GM18868 (cell line): Measurements from ENCODE around the gene PRXL2A.
A peak's percentile ranks its signal among the peaks of the same experiment; 100 is the strongest.

Experiments
- ATAC-seq: cut with Tn5 transposase; IDR thresholded peaks from one replicate; pipeline ENCODE4 v1.9.1; 2021; ENCODE audit warnings: mild to moderate bottlenecking, moderate library complexity; ENCODE audit not compliant: unreplicated experiment

PRXL2A gene

DNA sequence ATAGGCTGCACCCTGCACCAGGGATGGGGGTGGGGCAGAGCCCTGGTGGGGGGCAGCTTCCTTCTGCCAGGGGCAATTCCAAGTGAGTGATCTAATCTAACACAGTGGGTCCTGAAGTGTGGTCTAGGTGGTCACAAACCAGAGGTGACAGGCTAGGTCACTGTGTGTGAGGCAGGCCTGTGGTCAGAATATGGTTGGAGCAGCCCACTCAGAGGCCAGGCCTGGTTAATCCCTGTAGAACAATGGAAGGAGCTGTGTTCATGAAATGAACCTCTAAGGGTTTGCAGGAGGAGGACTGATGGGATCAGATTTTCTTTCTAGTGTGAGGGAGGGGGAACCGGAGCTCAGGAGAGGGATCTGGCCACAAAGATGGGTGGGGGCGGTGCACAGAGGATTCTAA is 35.8 kb downstream of the PRXL2A start:
- no peak for ATAC-seq

- ATAC-seq = peak; percentile 71
Observed at GRCh38 chr10:80444646-80445319, 36.4 kb downstream of the PRXL2A start.

DNA sequence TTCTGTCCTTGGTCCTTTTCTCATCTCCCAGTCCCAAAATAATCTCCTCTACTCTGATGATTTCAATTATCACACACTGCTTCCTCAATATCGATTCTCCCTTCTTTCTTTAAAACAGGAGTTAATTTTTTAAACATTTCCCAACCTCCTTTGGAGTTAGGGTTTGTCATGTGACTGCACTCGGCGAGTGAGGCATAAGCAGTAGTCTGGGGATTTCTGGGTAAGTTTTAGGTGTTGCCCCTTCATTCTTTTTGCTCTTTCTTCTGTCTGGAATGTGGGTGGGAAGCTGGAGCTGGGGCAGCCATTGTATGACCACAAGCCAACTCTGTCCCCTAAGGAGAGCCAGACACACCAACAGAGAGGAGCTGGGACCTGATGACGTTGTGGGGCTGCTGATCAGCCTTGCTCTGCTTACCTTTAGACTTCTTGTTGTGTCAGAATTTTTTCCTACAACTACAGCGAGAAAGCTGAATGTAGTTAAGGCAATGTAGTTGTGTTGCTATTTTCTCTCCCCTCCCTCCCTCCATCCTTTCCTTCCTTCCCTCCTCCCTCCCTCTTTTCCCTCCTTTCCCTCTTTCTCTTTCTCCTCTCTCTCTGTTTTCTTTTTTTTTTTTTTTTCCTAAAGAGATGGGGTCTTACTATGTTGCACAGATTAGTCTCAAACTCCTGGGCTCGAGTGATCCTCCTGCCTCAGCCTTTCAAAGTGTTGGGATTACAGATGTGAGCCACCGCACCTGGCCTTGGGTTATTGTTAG is 39.3 kb downstream of the PRXL2A start:
- ATAC-seq = no peak

GRCh38 chr10:80448209-80448942 is 40.0 kb downstream of the PRXL2A start:
- ATAC-seq = no peak

- ATAC-seq = no peak
Observed at GRCh38 chr10:80449520-80449919, 41.2 kb downstream of the PRXL2A start.

GRCh38 chr10:80451132-80451531 is 42.8 kb downstream of the PRXL2A start:
- ATAC-seq = no peak

DNA sequence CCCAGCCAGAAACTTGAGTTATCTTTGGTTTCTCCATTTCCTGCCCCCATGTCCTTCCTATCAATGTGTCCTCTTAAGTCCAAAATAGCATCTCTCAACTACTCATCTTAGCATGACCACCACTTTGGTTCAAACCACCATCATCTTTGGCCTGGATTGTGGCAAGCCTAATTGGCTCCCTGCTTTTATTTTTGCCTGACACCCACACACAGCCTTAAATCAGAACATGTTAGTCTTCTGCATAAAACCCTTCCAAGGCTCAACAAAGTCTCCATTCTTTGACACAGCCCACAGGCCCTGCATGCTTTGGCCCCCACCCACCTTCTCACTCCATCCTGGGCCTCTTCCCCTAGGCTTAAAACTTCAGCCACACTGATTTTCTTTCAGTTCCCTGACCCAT is 43.7 kb downstream of the PRXL2A start:
- no peak for ATAC-seq

GRCh38 chr10:80452640-80453039 is 44.3 kb downstream of the PRXL2A start:
- no peak for ATAC-seq

DNA sequence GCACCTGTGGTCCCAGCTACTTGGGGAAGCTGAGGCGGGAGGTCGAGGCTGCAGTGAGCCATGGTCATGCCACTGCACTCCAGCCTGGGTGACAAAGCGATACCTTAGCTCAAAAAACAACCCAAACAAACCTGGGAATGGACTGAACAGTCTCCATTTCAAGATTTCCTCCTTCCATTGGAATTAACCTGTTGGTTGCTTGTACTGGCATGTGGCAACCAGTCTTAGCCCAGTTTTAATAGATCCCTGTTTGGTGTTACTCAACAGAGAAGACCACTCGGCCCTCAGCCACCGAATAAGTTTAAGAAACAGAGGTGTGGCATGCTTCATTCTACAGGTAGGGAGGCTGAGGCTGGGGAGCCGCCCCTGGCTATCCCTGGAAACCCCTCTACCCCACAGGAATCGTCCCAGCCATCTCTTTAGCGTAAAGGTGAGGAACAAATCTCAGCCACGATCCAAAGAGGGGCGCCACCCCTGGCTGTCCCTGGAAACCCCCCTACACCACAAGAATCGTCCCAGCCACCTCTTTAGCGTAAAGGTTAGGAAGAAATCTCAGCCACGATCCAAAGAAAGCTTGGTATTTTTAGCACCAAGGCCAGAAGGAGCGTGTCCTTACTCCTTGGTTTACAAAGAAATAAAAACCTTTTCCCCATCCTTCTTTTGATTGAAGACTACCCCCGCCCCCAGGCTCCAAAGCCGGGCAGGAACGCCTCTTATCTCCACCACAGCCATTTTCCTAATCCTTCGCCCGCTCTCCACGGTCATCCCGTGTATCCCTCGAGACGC is 44.9 kb downstream of the PRXL2A start:
- ATAC-seq = no peak

- ATAC-seq = peak; percentile 63
Observed at GRCh38 chr10:80453842-80454512, 45.6 kb downstream of the PRXL2A start, which contains the start of gene TSPAN14. TSPAN14 (plus strand) TSS chr10:80454310; CDS start chr10:80489234, 34,924 bp downstream.

DNA sequence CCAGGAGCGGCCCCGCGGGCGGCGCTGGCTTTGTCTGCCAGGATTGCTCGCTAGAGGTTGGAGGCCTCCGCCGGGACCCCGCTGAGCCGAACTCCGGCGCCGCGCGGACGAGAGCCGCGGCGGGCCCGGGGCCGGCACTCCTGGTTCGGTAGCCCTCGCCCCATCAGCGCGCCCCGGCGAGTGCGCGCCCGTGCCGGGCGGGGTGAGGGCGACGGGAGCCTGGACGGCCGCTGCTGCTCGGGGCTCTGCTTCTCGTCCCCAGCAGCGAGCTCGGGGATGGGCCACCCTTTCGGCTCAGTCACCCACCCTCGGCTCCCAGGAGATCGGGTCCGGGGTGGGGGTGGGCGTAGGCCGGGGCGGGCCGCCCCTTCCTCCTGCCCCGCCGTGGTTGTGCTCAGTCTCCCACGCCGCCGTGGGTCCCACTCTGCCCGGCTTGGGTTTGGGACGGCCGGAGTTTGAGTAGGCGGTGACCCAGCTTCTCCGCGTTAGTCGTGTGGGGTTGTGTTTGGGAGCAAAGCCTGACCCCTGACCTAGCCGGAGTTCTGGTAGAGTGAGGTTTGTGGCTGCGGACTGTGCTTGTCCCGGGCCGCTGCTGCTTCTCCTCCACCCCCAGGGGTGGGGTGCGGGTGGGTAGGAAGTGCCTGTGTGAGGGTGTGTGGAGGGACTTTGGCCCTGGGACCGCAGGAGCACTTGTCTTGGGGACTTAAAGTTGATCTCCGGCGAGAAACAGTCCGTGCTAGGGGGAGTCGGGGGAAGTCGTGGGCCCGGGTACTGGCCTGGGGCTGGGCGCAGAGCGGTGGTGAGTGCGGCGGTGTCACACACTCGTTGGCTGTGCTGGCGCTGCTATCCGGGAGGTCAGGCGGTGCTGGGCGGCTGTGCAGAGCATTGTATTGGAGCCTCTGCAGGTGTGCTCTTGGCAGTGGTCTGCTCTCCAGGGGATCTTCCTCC is 46.4 kb downstream of the PRXL2A start:
- peak; percentile 7 for ATAC-seq

DNA sequence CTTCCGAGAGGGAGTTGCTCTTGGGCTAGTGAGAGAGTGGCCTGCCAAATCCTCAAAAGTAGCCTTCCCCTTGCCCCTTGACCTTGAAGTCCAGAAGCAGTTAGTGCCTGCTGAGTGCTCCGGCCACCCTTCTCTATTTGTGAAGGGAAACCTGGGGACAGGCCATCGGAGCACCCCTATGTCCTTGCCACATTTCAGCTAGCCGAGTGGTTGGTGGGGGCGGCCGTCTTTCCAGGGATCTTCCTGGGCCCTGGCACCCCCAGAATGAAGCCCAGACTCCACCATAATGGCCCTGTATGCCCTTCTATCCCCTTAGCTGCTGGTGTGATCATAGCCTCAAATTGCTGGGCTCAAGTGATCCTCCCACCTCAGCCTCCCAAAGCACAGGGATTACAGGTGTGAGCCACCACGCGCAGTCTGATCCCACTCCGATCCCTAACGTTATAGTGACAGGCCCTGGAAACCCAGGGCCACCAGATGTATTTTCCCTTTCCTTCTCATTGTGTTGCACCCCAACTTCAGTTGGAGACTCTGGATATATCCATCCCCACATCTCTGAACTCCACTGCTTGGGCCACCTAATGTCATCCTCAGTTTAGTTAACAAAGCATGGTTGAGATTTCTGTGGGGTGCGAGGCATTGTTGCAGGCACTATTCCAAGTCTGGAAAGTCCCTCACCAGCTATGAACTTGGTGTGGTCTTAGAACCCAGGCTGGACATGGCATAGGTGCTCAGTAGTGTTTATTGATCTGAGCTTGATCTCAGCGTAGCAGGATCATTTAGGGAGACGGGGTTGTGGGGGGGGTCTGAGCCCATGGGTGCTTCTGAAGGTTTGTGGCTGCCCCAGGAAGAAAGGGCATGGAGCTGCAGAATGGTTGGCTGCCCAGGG is 47.4 kb downstream of the PRXL2A start:
- no peak for ATAC-seq

DNA sequence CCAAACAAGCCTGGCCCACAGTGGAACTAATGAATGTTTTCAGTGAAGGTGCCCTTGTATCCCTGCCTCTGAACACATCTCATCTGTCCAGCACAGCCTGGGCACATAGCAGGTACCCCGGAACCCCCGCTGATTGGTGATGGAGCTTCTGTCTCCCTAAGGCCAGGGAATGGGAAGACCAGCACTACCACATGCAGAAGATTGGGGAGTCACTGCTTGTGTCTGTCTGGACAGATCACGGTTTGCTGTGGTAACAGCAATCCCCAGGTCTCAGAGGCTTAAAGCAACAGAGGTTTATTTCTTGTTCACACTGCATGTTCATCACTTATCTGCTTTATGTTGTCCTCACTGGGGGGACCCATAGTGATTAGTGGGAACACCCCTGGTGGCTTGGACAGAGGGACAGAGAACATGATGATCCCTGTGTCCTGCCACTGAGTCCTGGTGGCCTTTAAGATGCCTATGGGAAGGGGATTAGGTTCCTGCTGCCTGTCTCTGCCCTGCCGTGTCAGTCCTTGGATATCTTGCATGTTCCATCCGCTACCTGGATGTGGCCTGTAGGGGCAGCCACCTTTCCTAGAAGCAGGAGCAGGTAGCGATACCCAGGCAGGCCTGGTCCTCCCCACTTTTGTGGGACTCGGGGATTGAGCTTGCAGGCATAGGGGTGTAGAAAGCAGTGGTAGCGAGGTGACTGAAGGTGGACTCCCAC is 49.4 kb downstream of the PRXL2A start:
- no peak for ATAC-seq

GRCh38 chr10:80458263-80458625 is 49.9 kb downstream of the PRXL2A start:
- no peak for ATAC-seq

DNA sequence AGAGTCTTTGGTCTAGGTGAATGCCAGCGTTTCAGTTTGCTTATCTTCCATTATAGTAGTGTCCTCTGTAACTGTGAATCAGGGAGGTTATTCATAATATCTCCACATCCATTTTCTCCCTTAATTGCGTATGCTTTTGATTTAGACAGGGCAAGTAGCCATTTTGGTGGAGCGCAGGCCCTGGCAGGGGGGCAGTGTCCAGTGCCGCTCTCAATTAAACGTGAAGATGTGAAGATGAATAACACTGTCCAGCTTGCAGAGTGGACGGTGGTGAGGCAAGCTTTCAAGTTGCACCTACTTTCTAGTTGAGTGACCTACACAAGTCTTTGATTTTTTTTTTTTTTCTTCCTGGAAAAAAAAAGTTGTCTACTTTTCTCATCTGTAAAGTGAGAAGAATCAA is 50.3 kb downstream of the PRXL2A start:
- no peak for ATAC-seq

GRCh38 chr10:80459047-80459865 is 50.9 kb downstream of the PRXL2A start:
- ATAC-seq = peak; percentile 45
